ENCODE data around the gene CFAP97D2. TPM values are rescaled to one million over a fixed set of nuclear protein-coding genes. Genes with fewer than 3 reads are reported as not detected.

Gene CFAP97D2
- polyA plus RNA-seq, 1 donor from 2014 or later = not detected

GRCh38 chr13:114142137-114142550, 36.9 kb upstream of the CFAP97D2 start:
- Histone ChIP-seq H3K9me2 (ENCODE audit: insufficient read depth, low read length) (no peaks in the 10 kb centered on the region), H3K27me3 (ENCODE audit: insufficient read depth, low read depth, low read length) (no peaks in the 10 kb centered on the region), H3K9ac (ENCODE audit: low read length) (no peak overlapping the region), H3K79me2 (replicated peaks; ENCODE audit: insufficient read depth, low read length) (no peaks in the 10 kb centered on the region), H3F3A (ENCODE audit: insufficient read depth, low read length, poor library complexity, severe bottlenecking) (no peaks in the 10 kb centered on the region), H3K36me3 (ENCODE audit: insufficient read depth, low read length) (no peaks in the 10 kb centered on the region), H3K9me3 (ENCODE audit: low read length) (no peaks in the 10 kb centered on the region), H3K4me2 (ENCODE audit: low read length) (no peak overlapping the region), H4K20me1 (ENCODE audit: insufficient read depth) (no peaks in the 10 kb centered on the region), H2AFZ (ENCODE audit: low read depth, low read length) (no peak overlapping the region), H3K4me3 (ENCODE audit: low read length) (no peak overlapping the region), H3K27ac (ENCODE audit: low read length) (no peak overlapping the region)
- TF ChIP-seq RAD21 (conservative IDR thresholded peaks at IDR 0.05) = no peak
- TF ChIP-seq POLR2AphosphoS5 (IDR thresholded peaks at IDR 0.05) = no peak
- no peak for TF ChIP-seq EP300 (conservative IDR thresholded peaks at IDR 0.05; ENCODE audit: poor library complexity, severe bottlenecking)
- TF ChIP-seq, protein P1, sequence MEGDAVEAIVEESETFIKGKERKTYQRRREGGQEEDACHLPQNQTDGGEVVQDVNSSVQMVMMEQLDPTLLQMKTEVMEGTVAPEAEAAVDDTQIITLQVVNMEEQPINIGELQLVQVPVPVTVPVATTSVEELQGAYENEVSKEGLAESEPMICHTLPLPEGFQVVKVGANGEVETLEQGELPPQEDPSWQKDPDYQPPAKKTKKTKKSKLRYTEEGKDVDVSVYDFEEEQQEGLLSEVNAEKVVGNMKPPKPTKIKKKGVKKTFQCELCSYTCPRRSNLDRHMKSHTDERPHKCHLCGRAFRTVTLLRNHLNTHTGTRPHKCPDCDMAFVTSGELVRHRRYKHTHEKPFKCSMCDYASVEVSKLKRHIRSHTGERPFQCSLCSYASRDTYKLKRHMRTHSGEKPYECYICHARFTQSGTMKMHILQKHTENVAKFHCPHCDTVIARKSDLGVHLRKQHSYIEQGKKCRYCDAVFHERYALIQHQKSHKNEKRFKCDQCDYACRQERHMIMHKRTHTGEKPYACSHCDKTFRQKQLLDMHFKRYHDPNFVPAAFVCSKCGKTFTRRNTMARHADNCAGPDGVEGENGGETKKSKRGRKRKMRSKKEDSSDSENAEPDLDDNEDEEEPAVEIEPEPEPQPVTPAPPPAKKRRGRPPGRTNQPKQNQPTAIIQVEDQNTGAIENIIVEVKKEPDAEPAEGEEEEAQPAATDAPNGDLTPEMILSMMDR (IDR thresholded peaks at IDR 0.05; ENCODE audit: poor library complexity, severe bottlenecking) = no peak
- no peak for TF ChIP-seq REST (IDR thresholded peaks at IDR 0.05; ENCODE audit: borderline replicate concordance)
- TF ChIP-seq MXI1 (conservative IDR thresholded peaks at IDR 0.05; ENCODE audit: poor library complexity, severe bottlenecking) = no peak
- no peak for TF ChIP-seq SMC3 (conservative IDR thresholded peaks at IDR 0.05; ENCODE audit: poor library complexity)
- TF ChIP-seq TAF1 (IDR thresholded peaks at IDR 0.05; ENCODE audit: low read depth) = no peak
- TF ChIP-seq EZH2 (IDR thresholded peaks at IDR 0.05; ENCODE audit: borderline replicate concordance, insufficient read depth, low read length, poor library complexity, severe bottlenecking) = no peak

- Histone ChIP-seq H3K36me3 (ENCODE audit: insufficient read depth, low read length) (no peaks in the 10 kb centered on the region), H3F3A (ENCODE audit: insufficient read depth, low read length, poor library complexity, severe bottlenecking) (no peaks in the 10 kb centered on the region), H3K79me2 (replicated peaks; ENCODE audit: insufficient read depth, low read length) (no peaks in the 10 kb centered on the region), H3K9ac (ENCODE audit: low read length) (no peak overlapping the region), H3K9me2 (ENCODE audit: insufficient read depth, low read length) (no peaks in the 10 kb centered on the region), H3K27ac (ENCODE audit: low read length) (no peak overlapping the region), H4K20me1 (ENCODE audit: insufficient read depth) (no peaks in the 10 kb centered on the region), H3K4me2 (ENCODE audit: low read length) (no peak overlapping the region), H3K9me3 (ENCODE audit: low read length) (no peaks in the 10 kb centered on the region), H3K4me3 (ENCODE audit: low read length) (no peak overlapping the region), H3K27me3 (ENCODE audit: insufficient read depth, low read depth, low read length) (no peaks in the 10 kb centered on the region), H2AFZ (ENCODE audit: low read depth, low read length) (no peak overlapping the region)
- no peak for TF ChIP-seq MXI1 (conservative IDR thresholded peaks at IDR 0.05; ENCODE audit: poor library complexity, severe bottlenecking)
- TF ChIP-seq REST (IDR thresholded peaks at IDR 0.05; ENCODE audit: borderline replicate concordance) = no peak
- TF ChIP-seq TAF1 (IDR thresholded peaks at IDR 0.05; ENCODE audit: low read depth) = no peak
Measured at GRCh38 chr13:114142640-114143490, 36.2 kb upstream of the CFAP97D2 start.

All from neural cell (in vitro differentiated cells).